ENCODE data around the gene MYH6.
"Not testable (repeated sequence)": the region's sequence is repeated elsewhere in the genome, so short reads cannot be mapped to it uniquely, and the experiment has no call there.

The MYH6 gene

GRCh38 chr14:23404331-23404900 is 3.7 kb downstream of the MYH6 start:
- DNase-seq (ENCODE audit: low spot score): no peak
- H3K27ac ChIP-seq: no peak overlapping the region
- no peak overlapping the region for H3K4me3 ChIP-seq
- TF ChIP-seq CTCF (IDR thresholded peaks at IDR 0.05): no peak

GRCh38 chr14:23403908-23404307 is 4.2 kb downstream of the MYH6 start:
- DNase-seq (ENCODE audit: low spot score): no peak
- TF ChIP-seq CTCF (IDR thresholded peaks at IDR 0.05): no peak
- Histone ChIP-seq H3K27ac (no peak overlapping the region), H3K4me3 (no peak overlapping the region)

GRCh38 chr14:23403139-23403438 is 5.0 kb downstream of the MYH6 start:
- Histone ChIP-seq H3K27ac (no peak overlapping the region), H3K4me3 (no peak overlapping the region)
- no peak for DNase-seq (ENCODE audit: low spot score)
- no peak for TF ChIP-seq CTCF (IDR thresholded peaks at IDR 0.05)

- no peak for DNase-seq (ENCODE audit: low spot score)
- Histone ChIP-seq H3K4me3 (no peak overlapping the region), H3K27ac (no peak overlapping the region)
- TF ChIP-seq CTCF (IDR thresholded peaks at IDR 0.05): no peak
These were observed 5.6 kb downstream of the MYH6 start for GRCh38 chr14:23402296-23403138.

- no peak for DNase-seq (ENCODE audit: low spot score)
- TF ChIP-seq CTCF (IDR thresholded peaks at IDR 0.05): no peak
- H3K4me3 ChIP-seq: no peak overlapping the region
- H3K27ac ChIP-seq: no peak overlapping the region
These were observed 6.8 kb downstream of the MYH6 start for GRCh38 chr14:23401291-23401690.

- not testable (repeated sequence) for H3K4me3 ChIP-seq, H3K27ac ChIP-seq
These were observed 7.5 kb downstream of the MYH6 start for GRCh38 chr14:23400496-23401149.

GRCh38 chr14:23399591-23399990 is 8.5 kb downstream of the MYH6 start:
- no peak for TF ChIP-seq CTCF (IDR thresholded peaks at IDR 0.05)
- Histone ChIP-seq H3K27ac (no peak overlapping the region), H3K4me3 (no peak overlapping the region)
- no peak for DNase-seq (ENCODE audit: low spot score)

More at GRCh38 chr14:23400496-23401149, 7.5 kb downstream of the MYH6 start:
- DNase-seq (ENCODE audit: low spot score): not testable (repeated sequence)

Data from coronary artery (tissue), 2 donors.